ENCODE results near the gene INVS.

Gene INVS

GRCh38 chr9:100150214-100150613 is 51.2 kb downstream of the INVS start:
- Histone ChIP-seq H3K79me2 (ENCODE audit: low read length) (no peaks in the 10 kb centered on the region), H3F3A (ENCODE audit: insufficient read depth, low read length) (no peaks in the 10 kb centered on the region), H3K9ac (ENCODE audit: low read length) (no peak overlapping the region), H3K36me3 (replicated peaks; ENCODE audit: insufficient read depth, low read length) (no peaks in the 10 kb centered on the region), H3K4me1 (ENCODE audit: low read length) (no peaks in the 10 kb centered on the region), H3K4me2 (ENCODE audit: low read depth, low read length) (no peak overlapping the region), H3K9me3 (replicated peaks; ENCODE audit: insufficient read depth, low read length) (no peaks in the 10 kb centered on the region), H3K9me2 (replicated peaks; ENCODE audit: insufficient read depth, low read length) (no peaks in the 10 kb centered on the region), H3K27me3 (replicated peaks; ENCODE audit: insufficient read depth, low read length) (no peaks in the 10 kb centered on the region), H3K27ac (ENCODE audit: low read length) (no peak overlapping the region), H4K20me1 (ENCODE audit: insufficient read depth, low read length) (no peaks in the 10 kb centered on the region), H2AFZ (ENCODE audit: low read length) (no peak overlapping the region), H3K4me3 (ENCODE audit: low read length) (no peak overlapping the region)
- no peak for TF ChIP-seq EZH2 (optimal IDR thresholded peaks at IDR 0.05; ENCODE audit: low read depth, low read length)
- no peak for TF ChIP-seq CTCF (IDR thresholded peaks at IDR 0.05; ENCODE audit: low read length)
- no peak for TF ChIP-seq EZH2phosphoT487 (IDR thresholded peaks at IDR 0.05; ENCODE audit: low read length)
- no peak for DNase-seq

- no peak for TF ChIP-seq EZH2phosphoT487 (IDR thresholded peaks at IDR 0.05; ENCODE audit: low read length)
- no peak for TF ChIP-seq EZH2 (optimal IDR thresholded peaks at IDR 0.05; ENCODE audit: low read depth, low read length)
- TF ChIP-seq CTCF (IDR thresholded peaks at IDR 0.05; ENCODE audit: low read length) = no peak
- DNase-seq = no peak
- H3K27ac ChIP-seq (ENCODE audit: low read length) = no peak overlapping the region
- no peak overlapping the region for H3K4me2 ChIP-seq (ENCODE audit: low read depth, low read length)
- no peaks in the 10 kb centered on the region for H3K9me3 ChIP-seq (replicated peaks; ENCODE audit: insufficient read depth, low read length)
- H3K79me2 ChIP-seq (ENCODE audit: low read length) = no peaks in the 10 kb centered on the region
- no peaks in the 10 kb centered on the region for H4K20me1 ChIP-seq (ENCODE audit: insufficient read depth, low read length)
- H3K4me3 ChIP-seq (ENCODE audit: low read length) = no peak overlapping the region
- no peaks in the 10 kb centered on the region for H3K9me2 ChIP-seq (replicated peaks; ENCODE audit: insufficient read depth, low read length)
- H3K27me3 ChIP-seq (replicated peaks; ENCODE audit: insufficient read depth, low read length) = no peaks in the 10 kb centered on the region
- H2AFZ ChIP-seq (ENCODE audit: low read length) = no peak overlapping the region
- H3K36me3 ChIP-seq (replicated peaks; ENCODE audit: insufficient read depth, low read length) = no peaks in the 10 kb centered on the region
- no peaks in the 10 kb centered on the region for H3F3A ChIP-seq (ENCODE audit: insufficient read depth, low read length)
- no peak overlapping the region for H3K9ac ChIP-seq (ENCODE audit: low read length)
- no peaks in the 10 kb centered on the region for H3K4me1 ChIP-seq (ENCODE audit: low read length)
Observed at GRCh38 chr9:100160021-100160420, 61.0 kb downstream of the INVS start.

GRCh38 chr9:100167176-100167575 is 68.1 kb downstream of the INVS start:
- Histone ChIP-seq H3K27ac (ENCODE audit: low read length) (no peak overlapping the region), H3K27me3 (replicated peaks; ENCODE audit: insufficient read depth, low read length) (no peaks in the 10 kb centered on the region), H3K9ac (ENCODE audit: low read length) (no peak overlapping the region), H3K4me1 (ENCODE audit: low read length) (no peaks in the 10 kb centered on the region), H3F3A (ENCODE audit: insufficient read depth, low read length) (no peaks in the 10 kb centered on the region), H3K9me2 (replicated peaks; ENCODE audit: insufficient read depth, low read length) (no peaks in the 10 kb centered on the region), H3K36me3 (replicated peaks; ENCODE audit: insufficient read depth, low read length) (no peaks in the 10 kb centered on the region), H3K4me2 (ENCODE audit: low read depth, low read length) (no peak overlapping the region), H3K79me2 (ENCODE audit: low read length) (no peaks in the 10 kb centered on the region), H4K20me1 (ENCODE audit: insufficient read depth, low read length) (no peaks in the 10 kb centered on the region), H3K4me3 (ENCODE audit: low read length) (no peak overlapping the region), H3K9me3 (replicated peaks; ENCODE audit: insufficient read depth, low read length) (no peaks in the 10 kb centered on the region), H2AFZ (ENCODE audit: low read length) (no peak overlapping the region)
- TF ChIP-seq EZH2 (optimal IDR thresholded peaks at IDR 0.05; ENCODE audit: low read depth, low read length) (no peak), EZH2phosphoT487 (IDR thresholded peaks at IDR 0.05; ENCODE audit: low read length) (no peak)
- no peak for DNase-seq

- DNase-seq = no peak
- H3K4me3 ChIP-seq (ENCODE audit: low read length) = no peak overlapping the region
- no peaks in the 10 kb centered on the region for H3K9me3 ChIP-seq (replicated peaks; ENCODE audit: insufficient read depth, low read length)
- H3K4me1 ChIP-seq (ENCODE audit: low read length) = no peaks in the 10 kb centered on the region
- H3K27me3 ChIP-seq (replicated peaks; ENCODE audit: insufficient read depth, low read length) = no peaks in the 10 kb centered on the region
- no peaks in the 10 kb centered on the region for H4K20me1 ChIP-seq (ENCODE audit: insufficient read depth, low read length)
- no peak overlapping the region for H3K27ac ChIP-seq (ENCODE audit: low read length)
- H2AFZ ChIP-seq (ENCODE audit: low read length) = no peak overlapping the region
- no peaks in the 10 kb centered on the region for H3K79me2 ChIP-seq (ENCODE audit: low read length)
- no peak overlapping the region for H3K4me2 ChIP-seq (ENCODE audit: low read depth, low read length)
- H3F3A ChIP-seq (ENCODE audit: insufficient read depth, low read length) = no peaks in the 10 kb centered on the region
- no peaks in the 10 kb centered on the region for H3K9me2 ChIP-seq (replicated peaks; ENCODE audit: insufficient read depth, low read length)
- no peak overlapping the region for H3K9ac ChIP-seq (ENCODE audit: low read length)
- no peaks in the 10 kb centered on the region for H3K36me3 ChIP-seq (replicated peaks; ENCODE audit: insufficient read depth, low read length)
- TF ChIP-seq EZH2 (optimal IDR thresholded peaks at IDR 0.05; ENCODE audit: low read depth, low read length) (no peak), CTCF (IDR thresholded peaks at IDR 0.05; ENCODE audit: low read length) (no peak), EZH2phosphoT487 (IDR thresholded peaks at IDR 0.05; ENCODE audit: low read length) (no peak)
Observed at GRCh38 chr9:100167915-100168654, 69.0 kb downstream of the INVS start.
